H9 (cell line): ENCODE data around the gene ARFGAP1. TPM values are rescaled to one million over a fixed set of nuclear protein-coding genes. Genes with fewer than 3 reads are reported as not detected.
A peak's percentile ranks its signal among the peaks of the same experiment; 100 is the strongest.

Source experiments
- DNase-seq: peaks from one replicate; pipeline ENCODE4 v3.0.0-alpha.2; 2017
- H2AFZ ChIP-seq: one replicate; pipeline ENCODE4 v1.6.1; 2013; ENCODE audit warnings: mild to moderate bottlenecking, low read length, control low read depth, moderate library complexity
- H2AK5ac ChIP-seq: 2 replicates; pipeline ENCODE4 v1.6.1; 2013; ENCODE audit warnings: low read length, control low read depth, mixed read lengths; ENCODE audit not compliant: insufficient read length
- H2BK120ac ChIP-seq: one replicate; pipeline ENCODE4 v1.6.1; 2013; ENCODE audit warnings: low read depth, mild to moderate bottlenecking, low read length, control low read depth, inconsistent platforms; ENCODE audit not compliant: poor library complexity, severe bottlenecking
- H2BK12ac ChIP-seq: 2 replicates; pipeline ENCODE4 v1.6.1; 2013; ENCODE audit warnings: low read length, control low read depth, mixed read lengths, low read depth; ENCODE audit not compliant: insufficient read length
- H2BK15ac ChIP-seq: 2 replicates; pipeline ENCODE4 v1.6.1; 2013; ENCODE audit warnings: low read depth, low read length, control low read depth
- H2BK20ac ChIP-seq: one replicate; pipeline ENCODE4 v1.6.1; 2013; ENCODE audit warnings: low read depth, mild to moderate bottlenecking, low read length, control low read depth, inconsistent platforms; ENCODE audit not compliant: poor library complexity, severe bottlenecking
- H2BK5ac ChIP-seq: 2 replicates; pipeline ENCODE4 v1.6.1; 2013; ENCODE audit warnings: low read length, control low read depth, mixed read lengths; ENCODE audit not compliant: insufficient read length
- H3K14ac ChIP-seq: 2 replicates; pipeline ENCODE4 v1.6.1; 2013; ENCODE audit warnings: low read length, control low read depth; ENCODE audit not compliant: insufficient read depth
- H3K18ac ChIP-seq: 2 replicates; pipeline ENCODE4 v1.6.1; 2013; ENCODE audit warnings: low read depth, mild to moderate bottlenecking, mixed read lengths, low read length, control low read depth; ENCODE audit not compliant: insufficient read length
- H3K23ac ChIP-seq: 2 replicates; pipeline ENCODE4 v1.6.1; 2013; ENCODE audit warnings: low read length, control low read depth, mixed read lengths, low read depth; ENCODE audit not compliant: insufficient read length
- H3K23me2 ChIP-seq: 2 replicates; pipeline ENCODE4 v1.6.1; 2013; ENCODE audit warnings: low read depth, mild to moderate bottlenecking, mixed read lengths, low read length, control low read depth; ENCODE audit not compliant: insufficient read length, poor library complexity, severe bottlenecking
- H3K27ac ChIP-seq: 2 replicates; pipeline ENCODE4 v1.5.1; 2013; ENCODE audit warnings: low read length, control low read depth, mixed read lengths, low read depth; ENCODE audit not compliant: insufficient read length
- H3K27me3 ChIP-seq: 2 replicates; pipeline ENCODE4 v1.6.1; 2013; ENCODE audit warnings: low read length, control low read depth, inconsistent platforms; ENCODE audit not compliant: insufficient read depth
- H3K4ac ChIP-seq: 2 replicates; pipeline ENCODE4 v1.6.1; 2013; ENCODE audit warnings: low read depth, mild to moderate bottlenecking, control low read depth, inconsistent platforms, low read length, moderate library complexity
- H3K4me1 ChIP-seq: 2 replicates; pipeline ENCODE4 v1.6.1; 2013; ENCODE audit warnings: low read length, control low read depth, inconsistent platforms; ENCODE audit not compliant: insufficient read depth
- H3K4me2 ChIP-seq: 2 replicates; pipeline ENCODE4 v1.6.1; 2013; ENCODE audit warnings: low read length, control low read depth, mixed read lengths; ENCODE audit not compliant: insufficient read length, insufficient read depth
- H3K56ac ChIP-seq: 2 replicates; pipeline ENCODE4 v1.6.1; 2013; ENCODE audit warnings: low read depth, mild to moderate bottlenecking, mixed read lengths, low read length, control low read depth; ENCODE audit not compliant: insufficient read length
- H3K79me1 ChIP-seq: 2 replicates; pipeline ENCODE4 v1.6.1; 2013; ENCODE audit warnings: low read depth, mild to moderate bottlenecking, moderate library complexity, low read length, control low read depth, inconsistent platforms; ENCODE audit not compliant: insufficient read depth, poor library complexity, severe bottlenecking
- H3K79me2 ChIP-seq: 2 replicates; pipeline ENCODE4 v1.6.1; 2013; ENCODE audit warnings: low read length, control low read depth, inconsistent platforms; ENCODE audit not compliant: insufficient read depth
- H3K9ac ChIP-seq: 2 replicates; pipeline ENCODE4 v1.6.1; 2013; ENCODE audit warnings: low read length, control low read depth, mixed read lengths; ENCODE audit not compliant: insufficient read length; ENCODE audit errors: extremely low read depth
- H3K9me3 ChIP-seq: one replicate; pipeline ENCODE4 v1.6.1; 2013; ENCODE audit warnings: low read depth, low read length, inconsistent platforms; ENCODE audit not compliant: control insufficient read depth
- H3T11ph ChIP-seq: one replicate; pipeline ENCODE4 v1.6.1; 2013; ENCODE audit warnings: mild to moderate bottlenecking, low read length, control low read depth, inconsistent platforms
- H4K20me1 ChIP-seq: one replicate; pipeline ENCODE4 v1.6.1; 2013; ENCODE audit not compliant: control insufficient read depth, insufficient read length, insufficient read depth
- H4K5ac ChIP-seq: 2 replicates; pipeline ENCODE4 v1.6.1; 2013; ENCODE audit warnings: low read depth, mild to moderate bottlenecking, mixed read lengths, low read length, control low read depth; ENCODE audit not compliant: insufficient read length
- H4K8ac ChIP-seq: replicated peaks from 2 replicates; pipeline ENCODE4 v1.6.1; 2013; ENCODE audit warnings: low read length, control low read depth, mixed read lengths, low read depth; ENCODE audit not compliant: insufficient read length
- H4K91ac ChIP-seq: 2 replicates; pipeline ENCODE4 v1.6.1; 2013; ENCODE audit warnings: low read depth, mild to moderate bottlenecking, moderate library complexity, mixed read lengths, low read length, control low read depth; ENCODE audit not compliant: insufficient read length
- H3K27ac Mint-ChIP-seq, 3 experiments: 2 replicates in 2 of 3; 3 replicates in 1 of 3; pipeline ENCODE4 v1.8.0; 2020 to 2021; ENCODE audit warnings: mixed read lengths in 3 of 3, mild to moderate bottlenecking in 1 of 3, moderate library complexity in 1 of 3
- H3K27me3 Mint-ChIP-seq: 2 replicates; pipeline ENCODE4 v1.8.0; 2021; ENCODE audit warnings: low read depth, mild to moderate bottlenecking, moderate library complexity, mixed read lengths
- H3K36me3 Mint-ChIP-seq, 3 experiments: 2 replicates in 2 of 3; 3 replicates in 1 of 3; pipeline ENCODE4 v1.8.0; 2020 to 2021; ENCODE audit warnings: low read depth in 3 of 3, mixed read lengths in 3 of 3; ENCODE audit not compliant: insufficient read depth in 1 of 3
- H3K4me1 Mint-ChIP-seq, 2 experiments: 2 replicates each; pipeline ENCODE4 v1.8.0; 2020; ENCODE audit warnings: mixed read lengths in 2 of 2
- H3K4me3 Mint-ChIP-seq, 2 experiments: 2 replicates in 1 of 2; 3 replicates in 1 of 2; pipeline ENCODE4 v1.8.0; 2020 to 2021; ENCODE audit warnings: mild to moderate bottlenecking in 2 of 2, mixed read lengths in 2 of 2, moderate library complexity in 1 of 2
- H3K9me3 Mint-ChIP-seq, 2 experiments: 2 replicates in 1 of 2; 3 replicates in 1 of 2; pipeline ENCODE4 v1.8.0; 2020; ENCODE audit warnings: mild to moderate bottlenecking in 2 of 2, mixed read lengths in 2 of 2, moderate library complexity in 1 of 2
- CTCF ChIP-seq: fragments of 200-600 bp; sonication (generic); conservative IDR thresholded peaks from 3 replicates; pipeline ENCODE4 v1.8.0; 2021; ENCODE audit warnings: antibody characterized with exemption, mild to moderate bottlenecking
- WGBS: extraction: QIAGEN DNeasy Blood & Tissue Kit; methylation state at CpG from one replicate; pipeline ENCODE4 v1.1.7; 2013; ENCODE audit warnings: missing lambda C conversion rate, low lambda C conversion rate, mixed read lengths; ENCODE audit not compliant: insufficient read length; ENCODE audit errors: extremely low coverage; 5-methylcytosine and 5-hydroxymethylcytosine counted together
- total RNA-seq: library from RNA; stranded (reverse); gene quantifications from 2 replicates; pipeline ENCODE4 v1.2.1, GENCODE V29; 2021

Gene ARFGAP1
- total RNA-seq, 1 experiment from 2014 or later, result 114 TPM

- no peaks in the 10 kb centered on the region for H3K9me3 ChIP-seq
- no peak within 1 kb of the TSS for H4K8ac ChIP-seq
- H3K4ac ChIP-seq, result no peak within 1 kb of the TSS
- Mint-ChIP-seq H3K4me3 (peak within 1 kb of the TSS in 1 of 2 experiments; percentile 64; a peak in 1 of 5 replicates), H3K36me3 (no peaks in the 10 kb centered on the region), H3K4me1 (peaks cover 17 to 35% of the 10 kb centered on the region in 2 experiments), H3K27me3 (peaks cover 14% of the 10 kb centered on the region), H3K27ac (no peak within 1 kb of the TSS; a peak in 1 of 7 replicates), H3K9me3 (no peaks in the 10 kb centered on the region; a peak in 1 of 5 replicates)
- H3K18ac ChIP-seq, result no peak within 1 kb of the TSS
- no peak within 1 kb of the TSS for H3K9ac ChIP-seq
- no peak for TF ChIP-seq CTCF
- no peaks in the 10 kb centered on the region for H3K79me1 ChIP-seq
- peak within 1 kb of the TSS; percentile 25 for H3K4me2 ChIP-seq
- no peak within 1 kb of the TSS for H2AK5ac ChIP-seq
- no peak within 1 kb of the TSS for H2BK20ac ChIP-seq
- no peaks in the 10 kb centered on the region for H4K20me1 ChIP-seq
- H3K23ac ChIP-seq, result no peak within 1 kb of the TSS
- DNase-seq, result no peak
- H3K27me3 ChIP-seq, result no peaks in the 10 kb centered on the region
- no peak within 1 kb of the TSS for H2BK5ac ChIP-seq
- no peak within 1 kb of the TSS for H3K27ac ChIP-seq
- H3K23me2 ChIP-seq, result no peaks in the 10 kb centered on the region
- no peak within 1 kb of the TSS for H2BK12ac ChIP-seq
- no peak within 1 kb of the TSS for H4K91ac ChIP-seq
- H2BK120ac ChIP-seq, result no peak within 1 kb of the TSS
- WGBS, result no CpG with 5 or more reads among the region's 17 CpGs
- H2AFZ ChIP-seq, result no peak within 1 kb of the TSS
- no peak within 1 kb of the TSS for H2BK15ac ChIP-seq
- no peaks in the 10 kb centered on the region for H3K79me2 ChIP-seq
- no peak within 1 kb of the TSS for H3T11ph ChIP-seq
- no peak within 1 kb of the TSS; the same call in 1 of the 2 replicates for H3K14ac ChIP-seq
- no peak within 1 kb of the TSS for H4K5ac ChIP-seq
- peaks cover 2% of the 10 kb centered on the region; the same call in 1 of the 2 replicates for H3K4me1 ChIP-seq
- H3K56ac ChIP-seq, result no peak within 1 kb of the TSS
These were observed 37.1 kb upstream of the ARFGAP1 start, which contains the start of gene BIRC7 for GRCh38 chr20:63235399-63235983. TSS of gene BIRC7 (plus strand) at chr20:63235905. CDS start at chr20:63236097, 192 bp downstream.
